Colonic mucosa (tissue), 4 donors: Measurements from ENCODE around the gene FCHO2. TPM values are rescaled to one million over a fixed set of nuclear protein-coding genes. Genes with fewer than 3 reads are reported as not detected.

ENCODE experiments used
- DNase-seq: peaks from one replicate; pipeline ENCODE4 v3.0.0-alpha.2; 2020
- H3K27ac ChIP-seq: fragments of 200-600 bp; one replicate; pipeline ENCODE4 v1.8.0; 2021
- H3K27me3 ChIP-seq: fragments of 200-600 bp; one replicate; pipeline ENCODE4 v1.8.0; 2021
- H3K36me3 ChIP-seq: fragments of 200-600 bp; one replicate; pipeline ENCODE4 v1.8.0; 2021
- H3K4me1 ChIP-seq: fragments of 200-600 bp; one replicate; pipeline ENCODE4 v1.8.0; 2021; ENCODE audit warnings: mild to moderate bottlenecking
- H3K4me3 ChIP-seq: fragments of 200-600 bp; one replicate; pipeline ENCODE4 v1.8.0; 2021
- H3K9ac ChIP-seq, 2 donors: one replicate each; pipeline ENCODE4 v1.7.0; 2013; ENCODE audit warnings: control low read depth in 2 of 2, low read depth in 2 of 2, low read length in 2 of 2
- H3K9me3 ChIP-seq: fragments of 200-600 bp; one replicate; pipeline ENCODE4 v1.8.0; 2021
- CTCF ChIP-seq: fragments of 200-600 bp; IDR thresholded peaks from one replicate; pipeline ENCODE4 v1.8.0; 2022; ENCODE audit warnings: antibody characterized with exemption, mild to moderate bottlenecking
- intact Hi-C: fragments of 100-400 bp; cut with DNase I; formaldehyde crosslinking; loops from one replicate; pipeline ENCODE4 v1.14.1; 2022
- total RNA-seq, 2 donors: library from RNA; stranded (reverse); fragmentation: NEBNext Ultra II Directional in 1 of 2; extraction: Animal tissue kit (Norgen Biotek cat#: 25700) in 1 of 2; gene quantifications; one replicate each; pipeline ENCODE4 v1.2.1, GENCODE V29; 2021
- donor health status: healthy.
- donor health status: DM: no; HTN: no; CAD: no.
- donor health status: DM: no; HTN: no; CAD: no.

The FCHO2 gene, protein sequence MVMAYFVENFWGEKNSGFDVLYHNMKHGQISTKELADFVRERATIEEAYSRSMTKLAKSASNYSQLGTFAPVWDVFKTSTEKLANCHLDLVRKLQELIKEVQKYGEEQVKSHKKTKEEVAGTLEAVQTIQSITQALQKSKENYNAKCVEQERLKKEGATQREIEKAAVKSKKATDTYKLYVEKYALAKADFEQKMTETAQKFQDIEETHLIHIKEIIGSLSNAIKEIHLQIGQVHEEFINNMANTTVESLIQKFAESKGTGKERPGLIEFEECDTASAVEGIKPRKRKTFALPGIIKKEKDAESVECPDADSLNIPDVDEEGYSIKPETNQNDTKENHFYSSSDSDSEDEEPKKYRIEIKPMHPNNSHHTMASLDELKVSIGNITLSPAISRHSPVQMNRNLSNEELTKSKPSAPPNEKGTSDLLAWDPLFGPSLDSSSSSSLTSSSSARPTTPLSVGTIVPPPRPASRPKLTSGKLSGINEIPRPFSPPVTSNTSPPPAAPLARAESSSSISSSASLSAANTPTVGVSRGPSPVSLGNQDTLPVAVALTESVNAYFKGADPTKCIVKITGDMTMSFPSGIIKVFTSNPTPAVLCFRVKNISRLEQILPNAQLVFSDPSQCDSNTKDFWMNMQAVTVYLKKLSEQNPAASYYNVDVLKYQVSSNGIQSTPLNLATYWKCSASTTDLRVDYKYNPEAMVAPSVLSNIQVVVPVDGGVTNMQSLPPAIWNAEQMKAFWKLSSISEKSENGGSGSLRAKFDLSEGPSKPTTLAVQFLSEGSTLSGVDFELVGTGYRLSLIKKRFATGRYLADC
- 10 to 100 TPM; 30.9 to 56.5 TPM for total RNA-seq

DNA sequence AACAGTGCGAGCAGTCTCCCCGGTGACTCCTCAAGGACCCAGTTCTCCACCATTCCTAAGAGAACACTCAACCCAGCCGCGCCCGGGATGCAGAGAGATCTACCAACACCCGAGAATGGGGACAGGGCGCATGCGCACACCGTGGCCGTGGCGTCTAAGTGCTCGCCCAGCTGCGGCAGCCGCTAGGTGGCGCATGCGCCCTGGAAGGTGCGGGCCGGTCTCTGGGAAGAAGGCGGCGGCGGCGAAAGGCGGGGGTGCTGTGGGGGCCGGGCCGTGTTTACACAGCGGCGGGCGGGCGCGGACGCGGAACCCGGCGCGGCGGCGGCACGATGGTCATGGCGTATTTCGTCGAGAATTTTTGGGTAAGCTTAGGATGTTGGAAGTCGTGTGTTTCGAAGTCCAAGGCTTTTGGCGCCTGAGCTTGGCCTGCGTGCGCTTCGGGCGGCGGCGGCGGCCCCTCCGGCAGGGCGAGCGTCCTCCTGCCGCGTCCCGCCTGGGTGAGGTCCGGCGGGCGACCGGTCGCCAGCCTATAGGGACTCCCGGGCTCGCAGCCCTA is at the start of gene FCHO2:
FCHO2 (plus strand) TSS at position 274 of the 556 bp plus-strand sequence; CDS start at position 330, 56 bp downstream.
- H3K27ac ChIP-seq = peak within 1 kb of the TSS; percentile 94
- H3K9me3 ChIP-seq = no peaks in the 10 kb centered on the region
- no peaks in the 10 kb centered on the region for H3K36me3 ChIP-seq
- peak within 1 kb of the TSS; percentile 77 to 91 for H3K9ac ChIP-seq
- peak within 1 kb of the TSS; percentile 90 for H3K4me3 ChIP-seq
- peak; percentile 99 for DNase-seq
- H3K4me1 ChIP-seq = no peaks in the 10 kb centered on the region
- TF ChIP-seq CTCF = peak; percentile 71
- intact Hi-C loops = no loop called here
- H3K27me3 ChIP-seq = no peaks in the 10 kb centered on the region

DNA sequence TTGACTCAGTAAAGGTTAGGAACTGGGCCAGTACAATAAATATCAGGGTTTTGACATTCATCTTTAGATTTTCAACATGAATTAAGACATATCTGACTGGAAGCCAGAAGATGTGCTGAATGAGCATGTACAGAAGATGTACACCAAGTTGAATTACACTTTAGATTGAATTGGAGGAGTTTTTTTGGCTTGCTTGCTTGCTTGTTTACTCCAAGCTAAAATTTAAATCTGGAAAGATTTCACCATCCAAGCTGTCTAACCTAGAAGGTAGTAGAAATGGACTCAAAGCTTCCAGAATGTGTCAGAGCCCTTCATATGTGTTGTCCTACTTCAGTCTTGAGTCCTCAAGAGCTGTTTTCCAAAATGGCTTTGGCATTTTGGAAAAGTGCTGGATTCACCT is 49.0 kb upstream of the FCHO2 start:
- no peak overlapping the region for H3K4me3 ChIP-seq
- H3K4me1 ChIP-seq = no peaks in the 10 kb centered on the region
- H3K9ac ChIP-seq = no peak overlapping the region
- no peak for DNase-seq
- no peak for TF ChIP-seq CTCF
- intact Hi-C loops = no loop called here
- H3K36me3 ChIP-seq = peaks cover 14% of the 10 kb centered on the region
- H3K27me3 ChIP-seq = no peaks in the 10 kb centered on the region
- no peak overlapping the region for H3K27ac ChIP-seq
- no peaks in the 10 kb centered on the region for H3K9me3 ChIP-seq

DNA sequence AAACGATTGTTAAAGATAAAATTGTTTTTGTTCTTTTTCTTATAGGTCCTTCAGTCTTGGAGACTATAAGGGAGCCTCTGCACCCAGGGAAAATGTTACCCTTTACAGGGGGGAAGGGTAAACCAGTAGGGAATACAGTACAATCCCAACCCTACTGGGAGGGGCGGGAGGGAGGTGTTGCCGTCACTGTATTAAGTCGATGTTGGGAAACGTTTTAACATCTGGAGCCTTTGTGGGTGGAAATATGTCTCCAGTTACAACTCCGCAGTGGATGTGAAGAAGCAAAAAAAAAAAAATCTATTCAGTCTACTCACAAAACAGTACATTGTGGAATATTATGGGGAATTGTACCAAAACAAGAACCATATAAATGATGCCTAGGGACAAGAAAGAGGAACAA is 47.2 kb upstream of the FCHO2 start:
- no peak overlapping the region for H3K4me3 ChIP-seq
- intact Hi-C loops = no loop called here
- no peaks in the 10 kb centered on the region for H3K4me1 ChIP-seq
- no peak overlapping the region for H3K9ac ChIP-seq
- peaks cover 13% of the 10 kb centered on the region for H3K36me3 ChIP-seq
- H3K9me3 ChIP-seq = no peaks in the 10 kb centered on the region
- H3K27me3 ChIP-seq = no peaks in the 10 kb centered on the region
- DNase-seq = no peak
- no peak for TF ChIP-seq CTCF
- H3K27ac ChIP-seq = no peak overlapping the region

- Histone ChIP-seq H3K4me1 (no peaks in the 10 kb centered on the region), H3K27me3 (no peaks in the 10 kb centered on the region), H3K4me3 (no peak overlapping the region), H3K9ac (no peak overlapping the region), H3K36me3 (no peaks in the 10 kb centered on the region), H3K9me3 (no peaks in the 10 kb centered on the region), H3K27ac (no peak overlapping the region)
- no peak for TF ChIP-seq CTCF
- intact Hi-C loops = loop anchor here (10.0 kb wide), 1 partner anchor 157 kb away; no protein-coding TSS in a partner anchor
- DNase-seq = no peak
Observed at GRCh38 chr5:72917371-72917776, 38.5 kb upstream of the FCHO2 start.

DNA sequence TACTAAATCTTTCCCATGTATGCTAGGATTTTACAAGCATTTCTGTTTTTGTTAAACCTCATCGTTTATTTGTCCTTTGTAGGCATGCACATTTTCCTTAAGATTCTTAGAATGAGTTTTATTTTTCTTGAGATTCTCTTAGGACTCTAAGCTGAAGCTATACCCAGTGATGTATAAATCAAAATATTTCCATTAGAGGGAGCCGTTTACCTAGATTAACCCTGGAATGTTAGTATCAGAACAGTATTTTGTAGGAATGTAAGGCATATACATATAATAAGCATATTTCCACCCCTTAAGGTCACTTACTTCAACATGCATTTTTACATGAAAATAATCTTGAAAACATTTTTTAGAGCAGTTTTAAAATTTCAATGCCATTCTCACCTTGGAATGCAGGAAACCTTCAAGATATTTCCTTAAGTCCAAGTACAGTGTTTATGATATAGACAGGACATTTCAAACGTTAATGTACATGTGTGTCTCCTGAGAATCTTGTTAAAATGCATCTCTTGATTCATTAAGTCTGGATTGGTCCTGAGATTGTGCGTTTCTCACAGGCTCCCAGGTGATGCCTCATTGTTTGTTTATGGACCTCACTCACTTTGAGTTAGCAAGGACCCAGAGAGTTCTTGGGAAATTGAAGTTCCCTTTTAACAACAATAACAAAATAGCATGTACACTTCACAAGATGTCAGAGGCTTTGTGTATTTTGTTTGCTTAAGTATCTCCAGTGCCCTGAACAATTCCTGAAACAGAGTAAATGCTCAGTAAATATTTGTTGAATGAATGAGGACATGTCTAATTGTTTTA is 34.9 kb upstream of the FCHO2 start:
- DNase-seq = no peak
- intact Hi-C loops = no loop called here

More for the DNA sequence above, 34.9 kb upstream of the FCHO2 start:
- H3K27ac ChIP-seq = no peak overlapping the region
- H3K36me3 ChIP-seq = no peaks in the 10 kb centered on the region
- H3K27me3 ChIP-seq = no peaks in the 10 kb centered on the region
- peak; percentile 25 for TF ChIP-seq CTCF
- H3K4me1 ChIP-seq = no peaks in the 10 kb centered on the region
- H3K9me3 ChIP-seq = no peaks in the 10 kb centered on the region
- no peak overlapping the region for H3K9ac ChIP-seq
- H3K4me3 ChIP-seq = no peak overlapping the region
